ENCODE data around the gene HNF1A.

GRCh38 chr12:121036810-121037326 lies 58.5 kb downstream of the HNF1A start:
- TF ChIP-seq CTCF (IDR thresholded peaks at IDR 0.05 in 2 of 3, conservative IDR thresholded peaks at IDR 0.05 in 1 of 3; ENCODE audit: control insufficient read depth in 2 of 3, extremely low read depth in 1 of 3, insufficient read depth in 1 of 3, low read depth in 3 of 3, low read length in 3 of 3), result no peak
- TF ChIP-seq SPI1 (IDR thresholded peaks at IDR 0.05; ENCODE audit: borderline replicate concordance, insufficient read depth, low read depth, low read length), result no peak
- no peak for TF ChIP-seq ETV6 (conservative IDR thresholded peaks at IDR 0.05 in 1 of 2, IDR thresholded peaks at IDR 0.05 in 1 of 2; ENCODE audit: borderline replicate concordance in 1 of 2, low read depth in 1 of 2)
- no peak for TF ChIP-seq EZH2 (IDR thresholded peaks at IDR 0.05; ENCODE audit: borderline replicate concordance, control insufficient read depth, low read depth, low read length)
- TF ChIP-seq SP1 (IDR thresholded peaks at IDR 0.05; ENCODE audit: low read depth, low read length), result no peak
- no peak for TF ChIP-seq CHD4 (IDR thresholded peaks at IDR 0.05)
- TF ChIP-seq TCF12 (IDR thresholded peaks at IDR 0.05; ENCODE audit: low read depth, low read length), result no peak
- TF ChIP-seq BCL11A (IDR thresholded peaks at IDR 0.05; ENCODE audit: low read depth, low read length), result no peak

Data from GM12878 (cell line).